ENCODE results near the gene DYRK2. TPM values are rescaled to one million over a fixed set of nuclear protein-coding genes. Genes with fewer than 3 reads are reported as not detected.

Gene DYRK2
- total and polyA plus RNA-seq, 5 donors from 2014 or later = 53.5 to 91.4 (median 81.9) TPM

GRCh38 chr12:67633024-67633610, 15.4 kb upstream of the DYRK2 start:
- H3K9me3 ChIP-seq (ENCODE audit: control insufficient read depth in 2 of 2, low read length in 2 of 2) = no peaks in the 10 kb centered on the region
- Mint-ChIP-seq H3K27me3 (peaks cover 10% of the 10 kb centered on the region), H3K36me3 (no peaks in the 10 kb centered on the region), H3K4me3 (peak overlapping the region in 3 of 4 donors; percentile 21 to 57 (median 48)), H3K27ac (peak overlapping the region; percentile 79 to 91 (median 88)), H3K9me3 (peaks cover 0 to 3% (median 0%) of the 10 kb centered on the region in 7 donors), H3K4me1 (peaks cover 28 to 71% (median 63%) of the 10 kb centered on the region in 4 donors)
- peak overlapping the region; percentile 7 for H3K4me3 ChIP-seq (ENCODE audit: low read depth, low read length)
- peaks cover 58% of the 10 kb centered on the region for H3K4me1 ChIP-seq (ENCODE audit: control insufficient read depth, insufficient read depth, low read length, poor library complexity, severe bottlenecking)
- no peaks in the 10 kb centered on the region for H3K36me3 ChIP-seq (ENCODE audit: control insufficient read depth, insufficient read depth, low read length)
- H3K27me3 ChIP-seq (ENCODE audit: control insufficient read depth, insufficient read depth, low read length) = no peaks in the 10 kb centered on the region
- no peak for DNase-seq
- H3K27ac ChIP-seq (ENCODE audit: insufficient read depth, low read length, poor library complexity, severe bottlenecking) = no peak overlapping the region
- no peak for ATAC-seq (ENCODE audit: low read depth in 2 of 2)

- H3K9me3 Mint-ChIP-seq = peaks cover 0 to 3% (median 0%) of the 10 kb centered on the region in 7 donors
- peaks cover 52% of the 10 kb centered on the region for H3K4me1 ChIP-seq (ENCODE audit: control insufficient read depth, insufficient read depth, low read length, poor library complexity, severe bottlenecking)
- DNase-seq (no peak), ATAC-seq (ENCODE audit: low read depth in 2 of 2) (no peak)
- no peaks in the 10 kb centered on the region for H3K9me3 ChIP-seq (ENCODE audit: control insufficient read depth in 2 of 2, low read length in 2 of 2)
- peaks cover 28 to 65% (median 58%) of the 10 kb centered on the region in 4 donors for H3K4me1 Mint-ChIP-seq
- H3K4me3 ChIP-seq (ENCODE audit: low read depth, low read length) = no peak overlapping the region
- no peak overlapping the region for H3K27ac ChIP-seq (ENCODE audit: insufficient read depth, low read length, poor library complexity, severe bottlenecking)
- H3K36me3 ChIP-seq (ENCODE audit: control insufficient read depth, insufficient read depth, low read length) = no peaks in the 10 kb centered on the region
- H3K27ac Mint-ChIP-seq = peak overlapping the region; percentile 79 to 91 (median 88)
- no peaks in the 10 kb centered on the region for H3K36me3 Mint-ChIP-seq
- H3K27me3 ChIP-seq (ENCODE audit: control insufficient read depth, insufficient read depth, low read length) = no peaks in the 10 kb centered on the region
- H3K4me3 Mint-ChIP-seq = peak overlapping the region in 2 of 4 donors; percentile 12 to 48
- peaks cover 10% of the 10 kb centered on the region for H3K27me3 Mint-ChIP-seq
These were observed 14.8 kb upstream of the DYRK2 start for GRCh38 chr12:67633708-67634107.

GRCh38 chr12:67634303-67634761, 14.2 kb upstream of the DYRK2 start:
- Histone ChIP-seq H3K9me3 (ENCODE audit: control insufficient read depth in 2 of 2, low read length in 2 of 2) (no peaks in the 10 kb centered on the region), H3K27ac (ENCODE audit: insufficient read depth, low read length, poor library complexity, severe bottlenecking) (no peak overlapping the region), H3K4me3 (ENCODE audit: low read depth, low read length) (peak overlapping the region; percentile 2), H3K27me3 (ENCODE audit: control insufficient read depth, insufficient read depth, low read length) (no peaks in the 10 kb centered on the region), H3K4me1 (ENCODE audit: control insufficient read depth, insufficient read depth, low read length, poor library complexity, severe bottlenecking) (peaks cover 46% of the 10 kb centered on the region), H3K36me3 (ENCODE audit: control insufficient read depth, insufficient read depth, low read length) (no peaks in the 10 kb centered on the region)
- Mint-ChIP-seq H3K27ac (peak overlapping the region; percentile 12 to 97 (median 91)), H3K9me3 (peaks cover 0 to 3% (median 0%) of the 10 kb centered on the region in 7 donors), H3K4me1 (peaks cover 28 to 59% (median 54%) of the 10 kb centered on the region in 4 donors), H3K4me3 (peak overlapping the region in 3 of 4 donors; percentile 23 to 62 (median 49)), H3K36me3 (no peaks in the 10 kb centered on the region), H3K27me3 (peaks cover 10% of the 10 kb centered on the region)
- ATAC-seq (ENCODE audit: low read depth in 2 of 2) = no peak
- DNase-seq = no peak

- peaks cover 10% of the 10 kb centered on the region for H3K27me3 Mint-ChIP-seq
- H3K27ac Mint-ChIP-seq = no peak overlapping the region
- ATAC-seq (ENCODE audit: low read depth in 2 of 2) (no peak), DNase-seq (no peak)
- no peak overlapping the region for H3K4me3 Mint-ChIP-seq
- no peaks in the 10 kb centered on the region for H3K27me3 ChIP-seq (ENCODE audit: control insufficient read depth, insufficient read depth, low read length)
- peaks cover 19 to 39% (median 34%) of the 10 kb centered on the region in 4 donors for H3K4me1 Mint-ChIP-seq
- H3K4me3 ChIP-seq (ENCODE audit: low read depth, low read length) = no peak overlapping the region
- H3K4me1 ChIP-seq (ENCODE audit: control insufficient read depth, insufficient read depth, low read length, poor library complexity, severe bottlenecking) = peaks cover 14% of the 10 kb centered on the region
- H3K36me3 Mint-ChIP-seq = no peaks in the 10 kb centered on the region
- no peaks in the 10 kb centered on the region for H3K9me3 ChIP-seq (ENCODE audit: control insufficient read depth in 2 of 2, low read length in 2 of 2)
- H3K27ac ChIP-seq (ENCODE audit: insufficient read depth, low read length, poor library complexity, severe bottlenecking) = no peak overlapping the region
- peaks cover 0 to 3% (median 0%) of the 10 kb centered on the region in 7 donors for H3K9me3 Mint-ChIP-seq
- H3K36me3 ChIP-seq (ENCODE audit: control insufficient read depth, insufficient read depth, low read length) = no peaks in the 10 kb centered on the region
These were observed 10.8 kb upstream of the DYRK2 start for GRCh38 chr12:67637718-67638117.

- H3K36me3 ChIP-seq (ENCODE audit: control insufficient read depth, insufficient read depth, low read length) = no peaks in the 10 kb centered on the region
- H3K27me3 ChIP-seq (ENCODE audit: control insufficient read depth, insufficient read depth, low read length) = no peaks in the 10 kb centered on the region
- no peak overlapping the region for H3K27ac ChIP-seq (ENCODE audit: insufficient read depth, low read length, poor library complexity, severe bottlenecking)
- Mint-ChIP-seq H3K36me3 (no peaks in the 10 kb centered on the region), H3K27me3 (peaks cover 14% of the 10 kb centered on the region), H3K9me3 (peaks cover 0 to 3% (median 0%) of the 10 kb centered on the region in 7 donors), H3K27ac (peak overlapping the region in 1 of 3 donors; percentile 15), H3K4me3 (no peak overlapping the region), H3K4me1 (peaks cover 9 to 29% (median 25%) of the 10 kb centered on the region in 4 donors)
- DNase-seq (no peak), ATAC-seq (ENCODE audit: low read depth in 2 of 2) (no peak)
- no peaks in the 10 kb centered on the region for H3K9me3 ChIP-seq (ENCODE audit: control insufficient read depth in 2 of 2, low read length in 2 of 2)
- H3K4me3 ChIP-seq (ENCODE audit: low read depth, low read length) = no peak overlapping the region
- H3K4me1 ChIP-seq (ENCODE audit: control insufficient read depth, insufficient read depth, low read length, poor library complexity, severe bottlenecking) = peaks cover 10% of the 10 kb centered on the region
These were observed 9.9 kb upstream of the DYRK2 start for GRCh38 chr12:67638694-67639093.

- Mint-ChIP-seq H3K27me3 (peaks cover 19% of the 10 kb centered on the region), H3K36me3 (no peaks in the 10 kb centered on the region), H3K4me3 (no peak overlapping the region), H3K27ac (peak overlapping the region in 2 of 3 donors; percentile 1 to 22), H3K9me3 (peaks cover 0 to 6% (median 0%) of the 10 kb centered on the region in 7 donors), H3K4me1 (peaks cover 0 to 20% (median 14%) of the 10 kb centered on the region in 4 donors)
- ATAC-seq (ENCODE audit: low read depth in 2 of 2) = no peak
- H3K36me3 ChIP-seq (ENCODE audit: control insufficient read depth, insufficient read depth, low read length) = no peaks in the 10 kb centered on the region
- H3K27me3 ChIP-seq (ENCODE audit: control insufficient read depth, insufficient read depth, low read length) = no peaks in the 10 kb centered on the region
- H3K4me1 ChIP-seq (ENCODE audit: control insufficient read depth, insufficient read depth, low read length, poor library complexity, severe bottlenecking) = no peaks in the 10 kb centered on the region
- H3K27ac ChIP-seq (ENCODE audit: insufficient read depth, low read length, poor library complexity, severe bottlenecking) = no peak overlapping the region
- H3K9me3 ChIP-seq (ENCODE audit: control insufficient read depth in 2 of 2, low read length in 2 of 2) = no peaks in the 10 kb centered on the region
- DNase-seq = no peak
- H3K4me3 ChIP-seq (ENCODE audit: low read depth, low read length) = no peak overlapping the region
These were observed 7.7 kb upstream of the DYRK2 start for GRCh38 chr12:67640863-67641262.

GRCh38 chr12:67645126-67645525, 3.4 kb upstream of the DYRK2 start:
- Histone ChIP-seq H3K9me3 (ENCODE audit: control insufficient read depth in 2 of 2, low read length in 2 of 2) (no peaks in the 10 kb centered on the region), H3K4me1 (ENCODE audit: control insufficient read depth, insufficient read depth, low read length, poor library complexity, severe bottlenecking) (peaks cover 11% of the 10 kb centered on the region), H3K36me3 (ENCODE audit: control insufficient read depth, insufficient read depth, low read length) (no peaks in the 10 kb centered on the region), H3K27me3 (ENCODE audit: control insufficient read depth, insufficient read depth, low read length) (no peaks in the 10 kb centered on the region), H3K4me3 (ENCODE audit: low read depth, low read length) (no peak overlapping the region), H3K27ac (ENCODE audit: insufficient read depth, low read length, poor library complexity, severe bottlenecking) (no peak overlapping the region)
- Mint-ChIP-seq H3K27ac (no peak overlapping the region), H3K4me1 (peaks cover 2 to 23% (median 13%) of the 10 kb centered on the region in 4 donors), H3K27me3 (peaks cover 15% of the 10 kb centered on the region), H3K4me3 (peak overlapping the region in 1 of 4 donors; percentile 3), H3K9me3 (peaks cover 0 to 5% (median 0%) of the 10 kb centered on the region in 7 donors), H3K36me3 (peaks cover 2% of the 10 kb centered on the region)
- ATAC-seq (ENCODE audit: low read depth in 2 of 2) = no peak
- no peak for DNase-seq

GRCh38 chr12:67645601-67646000, 2.9 kb upstream of the DYRK2 start:
- H3K9me3 ChIP-seq (ENCODE audit: control insufficient read depth in 2 of 2, low read length in 2 of 2) = no peaks in the 10 kb centered on the region
- no peaks in the 10 kb centered on the region for H3K27me3 ChIP-seq (ENCODE audit: control insufficient read depth, insufficient read depth, low read length)
- DNase-seq = no peak
- H3K4me3 ChIP-seq (ENCODE audit: low read depth, low read length) = no peak overlapping the region
- peaks cover 13% of the 10 kb centered on the region for H3K4me1 ChIP-seq (ENCODE audit: control insufficient read depth, insufficient read depth, low read length, poor library complexity, severe bottlenecking)
- Mint-ChIP-seq H3K4me1 (peaks cover 7 to 24% (median 10%) of the 10 kb centered on the region in 4 donors), H3K4me3 (peak overlapping the region in 1 of 4 donors; percentile 3), H3K36me3 (peaks cover 7% of the 10 kb centered on the region), H3K27me3 (peaks cover 20% of the 10 kb centered on the region), H3K27ac (no peak overlapping the region), H3K9me3 (peaks cover 0 to 6% (median 0%) of the 10 kb centered on the region in 7 donors)
- ATAC-seq (ENCODE audit: low read depth in 2 of 2) = no peak
- H3K27ac ChIP-seq (ENCODE audit: insufficient read depth, low read length, poor library complexity, severe bottlenecking) = no peak overlapping the region
- H3K36me3 ChIP-seq (ENCODE audit: control insufficient read depth, insufficient read depth, low read length) = no peaks in the 10 kb centered on the region

All from CD4-positive, CD25-positive, alpha-beta regulatory T cell (primary cell).